ENCODE results near the gene FOXL1. TPM values are rescaled to one million over a fixed set of nuclear protein-coding genes. Genes with fewer than 3 reads are reported as not detected.

FOXL1 gene
- polyA plus RNA-seq, 3 donors: not detected

DNA sequence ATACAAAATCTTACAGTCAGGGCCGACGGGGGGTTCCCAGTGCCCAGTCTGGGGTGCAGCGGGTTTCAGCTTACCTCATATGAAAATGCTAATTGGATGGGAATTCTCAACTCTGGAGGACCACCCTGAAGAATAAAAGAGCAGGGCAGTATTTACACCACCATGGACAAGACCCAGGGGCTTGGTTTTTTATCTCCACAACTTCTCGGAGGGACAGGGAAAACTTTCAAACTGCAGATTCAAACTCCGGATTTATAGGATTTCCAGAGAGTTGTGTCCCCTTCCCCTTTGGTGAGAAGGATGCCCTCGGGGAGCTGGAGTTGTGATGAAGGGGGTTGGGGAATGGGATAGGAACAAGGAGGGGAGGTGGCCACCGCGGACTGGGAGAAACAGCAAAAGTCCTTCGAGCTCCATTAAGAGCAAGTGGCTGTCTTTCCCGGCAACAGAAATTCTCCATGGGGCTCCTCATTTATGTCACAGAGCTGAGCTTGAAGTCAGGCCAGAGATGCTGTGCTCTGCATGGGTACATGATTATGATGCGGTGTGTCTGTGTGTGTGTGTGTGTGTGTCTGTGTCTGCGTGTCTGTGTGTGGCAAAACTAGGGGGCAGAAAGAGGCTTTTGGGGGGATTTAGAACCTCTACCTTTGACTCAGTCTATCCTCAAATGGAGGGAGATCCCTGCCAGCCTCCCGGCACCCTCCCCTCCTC is 15.7 kb downstream of the FOXL1 start:
- Histone ChIP-seq H2AFZ (ENCODE audit: insufficient read depth, low read depth, low read length, poor library complexity, severe bottlenecking) (no peak overlapping the region), H3K79me2 (ENCODE audit: insufficient read depth, low read length) (no peaks in the 10 kb centered on the region), H3K36me3 (replicated peaks in 1 of 2; ENCODE audit: control insufficient read depth in 1 of 2, insufficient read depth in 2 of 2, low read length in 2 of 2) (no peaks in the 10 kb centered on the region), H3K4me2 (replicated peaks; ENCODE audit: extremely low read depth, low read length, poor library complexity, severe bottlenecking) (no peak overlapping the region), H3K9me3 (replicated peaks in 1 of 2; ENCODE audit: control insufficient read depth in 1 of 2, insufficient read depth in 1 of 2, low read length in 2 of 2) (no peaks in the 10 kb centered on the region), H4K20me1 (ENCODE audit: insufficient read depth, low read length) (no peaks in the 10 kb centered on the region), H3K4me3 (replicated peaks in 1 of 3; ENCODE audit: low read depth in 2 of 3, low read length in 3 of 3) (no peak overlapping the region), H3K27ac (ENCODE audit: low read depth in 1 of 2, low read length in 2 of 2) (no peak overlapping the region), H3K9ac (ENCODE audit: insufficient read depth, low read length, poor library complexity, severe bottlenecking) (no peak overlapping the region), H3K27me3 (ENCODE audit: control insufficient read depth in 2 of 2, insufficient read depth in 2 of 2, low read length in 2 of 2) (peaks cover 12 to 16% of the 10 kb centered on the region in 2 donors), H3K4me1 (ENCODE audit: control insufficient read depth in 1 of 2, insufficient read depth in 2 of 2, low read length in 2 of 2) (no peaks in the 10 kb centered on the region)
- Mint-ChIP-seq H3K4me3 (no peak overlapping the region), H3K27ac (no peak overlapping the region), H3K4me1 (no peaks in the 10 kb centered on the region), H3K36me3 (no peaks in the 10 kb centered on the region), H3K9me3 (peaks cover 0 to 2% (median 0%) of the 10 kb centered on the region in 7 donors), H3K27me3 (ENCODE audit: low read depth in 3 of 3) (peaks cover 22 to 37% (median 27%) of the 10 kb centered on the region in 3 donors)
- intact Hi-C loops (cut with micrococcal nuclease): no loop called here
- TF ChIP-seq, protein P1, sequence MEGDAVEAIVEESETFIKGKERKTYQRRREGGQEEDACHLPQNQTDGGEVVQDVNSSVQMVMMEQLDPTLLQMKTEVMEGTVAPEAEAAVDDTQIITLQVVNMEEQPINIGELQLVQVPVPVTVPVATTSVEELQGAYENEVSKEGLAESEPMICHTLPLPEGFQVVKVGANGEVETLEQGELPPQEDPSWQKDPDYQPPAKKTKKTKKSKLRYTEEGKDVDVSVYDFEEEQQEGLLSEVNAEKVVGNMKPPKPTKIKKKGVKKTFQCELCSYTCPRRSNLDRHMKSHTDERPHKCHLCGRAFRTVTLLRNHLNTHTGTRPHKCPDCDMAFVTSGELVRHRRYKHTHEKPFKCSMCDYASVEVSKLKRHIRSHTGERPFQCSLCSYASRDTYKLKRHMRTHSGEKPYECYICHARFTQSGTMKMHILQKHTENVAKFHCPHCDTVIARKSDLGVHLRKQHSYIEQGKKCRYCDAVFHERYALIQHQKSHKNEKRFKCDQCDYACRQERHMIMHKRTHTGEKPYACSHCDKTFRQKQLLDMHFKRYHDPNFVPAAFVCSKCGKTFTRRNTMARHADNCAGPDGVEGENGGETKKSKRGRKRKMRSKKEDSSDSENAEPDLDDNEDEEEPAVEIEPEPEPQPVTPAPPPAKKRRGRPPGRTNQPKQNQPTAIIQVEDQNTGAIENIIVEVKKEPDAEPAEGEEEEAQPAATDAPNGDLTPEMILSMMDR (IDR thresholded peaks at IDR 0.05): no peak
- no peak for DNase-seq
- 73% methylated on average over 6 of the region's 13 CpGs for WGBS (ENCODE audit: insufficient coverage)

GRCh38 chr16:86594721-86595120 is 16.4 kb downstream of the FOXL1 start:
- 76% methylated on average over 2 of the region's 8 CpGs for WGBS (ENCODE audit: insufficient coverage)
- Histone ChIP-seq H3K27me3 (ENCODE audit: control insufficient read depth in 2 of 2, insufficient read depth in 2 of 2, low read length in 2 of 2) (peaks cover 12 to 16% of the 10 kb centered on the region in 2 donors), H3K4me1 (ENCODE audit: control insufficient read depth in 1 of 2, insufficient read depth in 2 of 2, low read length in 2 of 2) (no peaks in the 10 kb centered on the region), H2AFZ (ENCODE audit: insufficient read depth, low read depth, low read length, poor library complexity, severe bottlenecking) (no peak overlapping the region), H3K4me3 (replicated peaks in 1 of 3; ENCODE audit: low read depth in 2 of 3, low read length in 3 of 3) (no peak overlapping the region), H4K20me1 (ENCODE audit: insufficient read depth, low read length) (no peaks in the 10 kb centered on the region), H3K9ac (ENCODE audit: insufficient read depth, low read length, poor library complexity, severe bottlenecking) (no peak overlapping the region), H3K9me3 (replicated peaks in 1 of 2; ENCODE audit: control insufficient read depth in 1 of 2, insufficient read depth in 1 of 2, low read length in 2 of 2) (no peaks in the 10 kb centered on the region), H3K4me2 (replicated peaks; ENCODE audit: extremely low read depth, low read length, poor library complexity, severe bottlenecking) (no peak overlapping the region), H3K36me3 (replicated peaks in 1 of 2; ENCODE audit: control insufficient read depth in 1 of 2, insufficient read depth in 2 of 2, low read length in 2 of 2) (no peaks in the 10 kb centered on the region), H3K27ac (ENCODE audit: low read depth in 1 of 2, low read length in 2 of 2) (no peak overlapping the region), H3K79me2 (ENCODE audit: insufficient read depth, low read length) (no peaks in the 10 kb centered on the region)
- H3K27ac Mint-ChIP-seq: no peak overlapping the region
- DNase-seq: no peak
- intact Hi-C loops (cut with micrococcal nuclease): no loop called here
- peaks cover 0 to 3% (median 0%) of the 10 kb centered on the region in 7 donors for H3K9me3 Mint-ChIP-seq
- H3K27me3 Mint-ChIP-seq (ENCODE audit: low read depth in 3 of 3): peaks cover 23 to 41% (median 27%) of the 10 kb centered on the region in 3 donors
- no peaks in the 10 kb centered on the region for H3K36me3 Mint-ChIP-seq
- no peak overlapping the region for H3K4me3 Mint-ChIP-seq
- no peaks in the 10 kb centered on the region for H3K4me1 Mint-ChIP-seq
- TF ChIP-seq, protein P1 (IDR thresholded peaks at IDR 0.05): no peak

All from CD14-positive monocyte (primary cell).